PC-9 (cell line): Measurements from ENCODE around the gene PPM1N.

ENCODE experiments used
- CTCF ChIP-seq: fragments of 200-600 bp; sonication (generic); conservative IDR thresholded peaks from 2 replicates; pipeline ENCODE4 v1.6.1; 2017; ENCODE audit warnings: mixed run types, antibody characterized with exemption, mild to moderate bottlenecking, moderate library complexity
- EZH2 ChIP-seq: fragments of 200-600 bp; sonication (generic); IDR thresholded peaks from 2 replicates; pipeline ENCODE4 v1.8.0; 2017; ENCODE audit warnings: antibody characterized with exemption, low read depth

DNA sequence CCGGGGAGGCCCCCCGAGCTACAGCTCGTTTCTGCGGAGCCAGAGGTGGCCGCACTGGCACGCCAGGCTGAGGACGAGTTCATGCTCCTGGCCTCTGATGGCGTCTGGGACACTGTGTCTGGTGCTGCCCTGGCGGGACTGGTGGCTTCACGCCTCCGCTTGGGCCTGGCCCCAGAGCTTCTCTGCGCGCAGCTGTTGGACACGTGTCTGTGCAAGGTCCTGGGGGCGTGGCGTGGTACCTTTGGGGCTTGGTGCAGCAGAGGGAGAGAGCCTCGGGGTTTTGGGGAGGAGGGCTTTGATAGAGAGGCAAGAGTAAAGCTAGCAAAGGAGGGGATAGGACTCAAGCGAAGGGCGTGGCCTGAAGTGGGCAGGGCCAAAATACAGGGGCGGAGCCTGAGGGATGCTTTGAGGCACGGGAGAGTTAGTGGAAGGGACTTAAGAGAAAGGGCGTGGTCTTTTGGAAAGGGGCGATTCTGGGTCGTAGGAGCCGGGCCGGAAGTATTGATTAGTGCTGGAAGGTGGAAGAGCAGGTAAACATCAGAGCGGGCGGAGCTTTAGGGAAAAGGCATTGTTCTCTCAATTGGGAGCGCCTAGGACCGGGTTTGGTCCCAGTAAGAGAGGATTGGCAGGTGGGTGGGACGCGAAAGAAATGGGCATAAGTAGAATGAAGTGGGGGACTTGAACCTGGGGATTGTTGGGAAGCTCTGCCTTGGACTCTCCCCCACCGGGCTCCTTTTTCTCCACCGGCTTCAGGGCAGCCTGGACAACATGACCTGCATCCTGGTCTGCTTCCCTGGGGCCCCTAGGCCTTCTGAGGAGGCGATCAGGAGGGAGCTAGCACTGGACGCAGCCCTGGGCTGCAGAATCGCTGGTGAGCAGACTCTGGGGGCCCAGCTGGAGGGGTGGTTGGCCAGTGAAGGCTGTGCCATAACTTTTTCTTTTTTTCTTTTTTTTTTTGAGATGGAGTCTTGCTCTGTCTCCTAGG is 1.2 kb downstream of the PPM1N start:
- TF ChIP-seq CTCF = no peak
- no peak for TF ChIP-seq EZH2
